Activated T-helper 1 cell treated with anti-CD3 and anti-CD28 coated beads, Interleukin-12 subunit alpha, Interleukin-12 subunit beta, Interleukin-2, Interleukin-4 antibody, amounts not matched to agents 30 ng/mL and 10 ng/mL and 1 ng/mL, durations not matched to agents 14 hours and 24 hours and 36 hours (primary cell): ENCODE measurements around the gene MEF2A. TPM values are rescaled to one million over a fixed set of nuclear protein-coding genes. Genes with fewer than 3 reads are reported as not detected.

Experiments
- DNase-seq: peaks from one replicate; pipeline ENCODE4 v3.0.0; 2021; ENCODE audit warnings: low spot score
- H3K27ac Mint-ChIP-seq: one replicate; pipeline ENCODE4 v1.8.0; 2021; ENCODE audit warnings: mild to moderate bottlenecking, mixed read lengths
- H3K27me3 Mint-ChIP-seq: one replicate; pipeline ENCODE4 v1.8.0; 2022; ENCODE audit warnings: mild to moderate bottlenecking, moderate library complexity, mixed read lengths; ENCODE audit not compliant: insufficient read depth
- H3K36me3 Mint-ChIP-seq: one replicate; pipeline ENCODE4 v1.8.0; 2021; ENCODE audit warnings: low read depth, mixed read lengths
- H3K4me1 Mint-ChIP-seq: one replicate; pipeline ENCODE4 v1.8.0; 2021; ENCODE audit warnings: low read depth, mixed read lengths
- H3K4me3 Mint-ChIP-seq: one replicate; pipeline ENCODE4 v1.8.0; 2021; ENCODE audit warnings: mild to moderate bottlenecking, moderate library complexity, mixed read lengths
- H3K9me3 Mint-ChIP-seq: one replicate; pipeline ENCODE4 v1.8.0; 2021; ENCODE audit warnings: mixed read lengths
- intact Hi-C: fragments of 100-400 bp; cut with micrococcal nuclease; formaldehyde crosslinking; loops from one replicate; pipeline ENCODE4 v1.15.1; 2024
- total RNA-seq: library from RNA; stranded (reverse); gene quantifications from 2 replicates; pipeline ENCODE4 v1.2.3, GENCODE V29; 2022

MEF2A gene
- total RNA-seq, 1 donor from 2014 or later, result 27.4 TPM

- H3K27me3 Mint-ChIP-seq, result peaks cover 4% of the 10 kb centered on the region
- no peaks in the 10 kb centered on the region for H3K9me3 Mint-ChIP-seq
- no peak for DNase-seq
- H3K36me3 Mint-ChIP-seq, result peaks cover 7% of the 10 kb centered on the region
- H3K4me1 Mint-ChIP-seq, result peaks cover 32% of the 10 kb centered on the region
- no peak overlapping the region for H3K27ac Mint-ChIP-seq
- intact Hi-C loops, result loop anchor here (5.0 to 10.0 kb wide), 4 partner anchors 49 to 1036 kb away; partner anchors contain the start of genes ASB7 and LINS1
- no peak overlapping the region for H3K4me3 Mint-ChIP-seq
Observed at GRCh38 chr15:99568625-99569352, 3.0 kb downstream of the MEF2A start.

GRCh38 chr15:99571299-99571698, 5.5 kb downstream of the MEF2A start:
- peaks cover 32% of the 10 kb centered on the region for H3K4me1 Mint-ChIP-seq

GRCh38 chr15:99574048-99574447, 8.3 kb downstream of the MEF2A start:
- H3K27ac Mint-ChIP-seq, result no peak overlapping the region
- peaks cover 5% of the 10 kb centered on the region for H3K36me3 Mint-ChIP-seq
- no peaks in the 10 kb centered on the region for H3K27me3 Mint-ChIP-seq
- H3K4me3 Mint-ChIP-seq, result no peak overlapping the region
- no peak for DNase-seq
- intact Hi-C loops, result no loop called here
- H3K9me3 Mint-ChIP-seq, result no peaks in the 10 kb centered on the region
- H3K4me1 Mint-ChIP-seq, result peaks cover 15% of the 10 kb centered on the region

More at GRCh38 chr15:99571299-99571698, 5.5 kb downstream of the MEF2A start:
- peaks cover 10% of the 10 kb centered on the region for H3K36me3 Mint-ChIP-seq
- DNase-seq, result no peak
- no peak overlapping the region for H3K4me3 Mint-ChIP-seq
- no peaks in the 10 kb centered on the region for H3K27me3 Mint-ChIP-seq
- H3K27ac Mint-ChIP-seq, result no peak overlapping the region
- no peaks in the 10 kb centered on the region for H3K9me3 Mint-ChIP-seq
- intact Hi-C loops, result no loop called here

GRCh38 chr15:99574502-99574901, 8.7 kb downstream of the MEF2A start:
- H3K27ac Mint-ChIP-seq, result no peak overlapping the region
- H3K4me1 Mint-ChIP-seq, result peaks cover 13% of the 10 kb centered on the region
- H3K9me3 Mint-ChIP-seq, result no peaks in the 10 kb centered on the region
- no peaks in the 10 kb centered on the region for H3K27me3 Mint-ChIP-seq
- no peak overlapping the region for H3K4me3 Mint-ChIP-seq
- peaks cover 3% of the 10 kb centered on the region for H3K36me3 Mint-ChIP-seq
- no peak for DNase-seq
- intact Hi-C loops, result no loop called here

GRCh38 chr15:99578809-99579208, 13.0 kb downstream of the MEF2A start:
- Mint-ChIP-seq H3K4me3 (no peak overlapping the region), H3K27me3 (no peaks in the 10 kb centered on the region), H3K4me1 (peaks cover 5% of the 10 kb centered on the region), H3K27ac (no peak overlapping the region), H3K36me3 (peaks cover 6% of the 10 kb centered on the region), H3K9me3 (no peaks in the 10 kb centered on the region)
- intact Hi-C loops, result no loop called here
- no peak for DNase-seq

GRCh38 chr15:99580076-99580475, 14.3 kb downstream of the MEF2A start:
- no peak overlapping the region for H3K27ac Mint-ChIP-seq
- peaks cover 9% of the 10 kb centered on the region for H3K9me3 Mint-ChIP-seq
- H3K27me3 Mint-ChIP-seq, result no peaks in the 10 kb centered on the region
- peaks cover 9% of the 10 kb centered on the region for H3K36me3 Mint-ChIP-seq
- no peak overlapping the region for H3K4me3 Mint-ChIP-seq
- no peak for DNase-seq
- intact Hi-C loops, result loop anchor here (5.0 kb wide), 1 partner anchor 67 kb away; no protein-coding TSS in a partner anchor
- peaks cover 5% of the 10 kb centered on the region for H3K4me1 Mint-ChIP-seq

- Mint-ChIP-seq H3K4me1 (peaks cover 5% of the 10 kb centered on the region), H3K9me3 (peaks cover 23% of the 10 kb centered on the region), H3K27me3 (peaks cover 1% of the 10 kb centered on the region), H3K27ac (no peak overlapping the region), H3K36me3 (peaks cover 18% of the 10 kb centered on the region), H3K4me3 (no peak overlapping the region)
- intact Hi-C loops, result loop anchor here (5.0 kb wide), 1 partner anchor 65 kb away; no protein-coding TSS in a partner anchor
- DNase-seq, result no peak
Observed at GRCh38 chr15:99582508-99582960, 16.8 kb downstream of the MEF2A start.

GRCh38 chr15:99584081-99584600, 18.4 kb downstream of the MEF2A start:
- Mint-ChIP-seq H3K4me1 (peaks cover 5% of the 10 kb centered on the region), H3K9me3 (peaks cover 28% of the 10 kb centered on the region), H3K27ac (no peak overlapping the region), H3K4me3 (no peak overlapping the region), H3K27me3 (peaks cover 1% of the 10 kb centered on the region), H3K36me3 (peaks cover 18% of the 10 kb centered on the region)
- no peak for DNase-seq
- intact Hi-C loops, result loop anchor here (5.0 kb wide), 1 partner anchor 63 kb away; no protein-coding TSS in a partner anchor

- Mint-ChIP-seq H3K27me3 (peaks cover 1% of the 10 kb centered on the region), H3K4me1 (peaks cover 22% of the 10 kb centered on the region), H3K9me3 (peaks cover 28% of the 10 kb centered on the region), H3K4me3 (no peak overlapping the region), H3K36me3 (peaks cover 21% of the 10 kb centered on the region), H3K27ac (no peak overlapping the region)
- DNase-seq, result no peak
- intact Hi-C loops, result no loop called here
Observed at GRCh38 chr15:99586121-99586520, 20.3 kb downstream of the MEF2A start.

- Mint-ChIP-seq H3K36me3 (peaks cover 17% of the 10 kb centered on the region), H3K27ac (no peak overlapping the region), H3K27me3 (peaks cover 1% of the 10 kb centered on the region), H3K4me3 (no peak overlapping the region), H3K4me1 (peaks cover 31% of the 10 kb centered on the region), H3K9me3 (peaks cover 24% of the 10 kb centered on the region)
- intact Hi-C loops, result no loop called here
- no peak for DNase-seq
Observed at GRCh38 chr15:99589801-99590200, 24.0 kb downstream of the MEF2A start.

- Mint-ChIP-seq H3K4me3 (no peak overlapping the region), H3K9me3 (peaks cover 20% of the 10 kb centered on the region), H3K36me3 (peaks cover 11% of the 10 kb centered on the region), H3K27me3 (peaks cover 1% of the 10 kb centered on the region), H3K4me1 (peaks cover 31% of the 10 kb centered on the region), H3K27ac (peak overlapping the region; percentile 59)
- intact Hi-C loops, result loop anchor here (1.0 kb wide), 2 partner anchors 15 to 24 kb away; no protein-coding TSS in a partner anchor
- no peak for DNase-seq
Observed at GRCh38 chr15:99590913-99591646, 25.3 kb downstream of the MEF2A start.

GRCh38 chr15:99592145-99592791, 26.5 kb downstream of the MEF2A start:
- Mint-ChIP-seq H3K9me3 (peaks cover 13% of the 10 kb centered on the region), H3K27ac (no peak overlapping the region), H3K27me3 (no peaks in the 10 kb centered on the region), H3K4me3 (no peak overlapping the region), H3K36me3 (peaks cover 7% of the 10 kb centered on the region), H3K4me1 (peaks cover 31% of the 10 kb centered on the region)
- no peak for DNase-seq
- intact Hi-C loops, result no loop called here
